Measurements from ENCODE around the gene EBNA1BP2.

The EBNA1BP2 gene

DNA sequence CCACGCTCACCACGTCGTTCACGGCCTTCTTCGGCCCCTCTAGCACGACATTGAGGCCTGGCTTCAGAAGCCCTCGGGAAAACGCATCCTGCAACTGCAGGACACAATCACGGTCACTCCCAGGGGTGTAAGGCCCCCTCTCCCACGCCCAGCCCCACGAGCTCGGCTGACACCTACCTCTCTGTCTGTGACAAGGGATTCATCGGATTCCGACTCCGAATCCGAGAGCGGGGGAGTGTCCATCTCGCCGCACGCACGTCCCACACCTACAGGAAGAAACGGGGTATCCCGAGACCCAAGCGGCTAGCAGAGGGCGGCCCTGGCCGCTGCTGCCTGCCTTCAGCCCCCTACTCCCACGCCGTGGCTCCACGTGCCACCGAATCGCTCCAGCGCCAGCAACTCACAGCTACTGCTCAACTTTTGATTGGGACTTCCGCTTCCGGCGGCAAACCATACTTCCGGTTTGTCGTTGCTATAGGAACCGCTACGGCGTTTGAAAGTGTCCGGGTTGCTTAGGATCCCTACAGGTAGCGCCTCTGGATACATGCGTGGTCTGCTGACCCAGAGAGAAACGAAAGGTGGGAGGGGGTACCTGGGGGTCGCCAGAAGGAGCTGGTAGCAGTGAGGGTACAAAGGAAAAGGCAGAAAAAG is at the start of gene EBNA1BP2, which contains the start of gene CFAP57:
Gene EBNA1BP2, minus strand, starts transcription at position 415 of the 651 bp plus-strand sequence. Its CDS starts 172 bp downstream, at position 243.
Gene CFAP57, plus strand, starts transcription at position 455 of the 651 bp plus-strand sequence. CDS start 424 bp downstream, outside the sequence.
- Histone ChIP-seq H4K20me1 (ENCODE audit: low read depth, low read length) (no peaks in the 10 kb centered on the region), H2AFZ (ENCODE audit: low read depth, low read length, severe bottlenecking) (peak within 1 kb of the TSS; percentile 61), H3F3A (ENCODE audit: insufficient read depth) (no peaks in the 10 kb centered on the region), H3K9me3 (ENCODE audit: insufficient read depth, low read length) (no peaks in the 10 kb centered on the region), H3K27me3 (ENCODE audit: low read length) (no peaks in the 10 kb centered on the region), H3K9ac (ENCODE audit: low read length) (peak within 1 kb of the TSS; percentile 84), H3K4me3 (ENCODE audit: insufficient read depth, low read length, poor library complexity, severe bottlenecking) (peak within 1 kb of the TSS; percentile 84), H3K9me2 (replicated peaks; ENCODE audit: insufficient read depth, low read length) (no peaks in the 10 kb centered on the region), H3K36me3 (ENCODE audit: low read length) (peaks cover 13% of the 10 kb centered on the region; the same call in 1 of the 2 replicates), H3K4me2 (ENCODE audit: low read depth, low read length, poor library complexity, severe bottlenecking) (peak within 1 kb of the TSS; percentile 84), H3K27ac (ENCODE audit: low read depth, low read length) (no peak within 1 kb of the TSS), H3K79me2 (ENCODE audit: insufficient read depth, low read length) (peaks cover 22% of the 10 kb centered on the region)
- no peak for TF ChIP-seq EZH2phosphoT487 (conservative IDR thresholded peaks at IDR 0.05; ENCODE audit: low read length)
- TF ChIP-seq, protein P1, sequence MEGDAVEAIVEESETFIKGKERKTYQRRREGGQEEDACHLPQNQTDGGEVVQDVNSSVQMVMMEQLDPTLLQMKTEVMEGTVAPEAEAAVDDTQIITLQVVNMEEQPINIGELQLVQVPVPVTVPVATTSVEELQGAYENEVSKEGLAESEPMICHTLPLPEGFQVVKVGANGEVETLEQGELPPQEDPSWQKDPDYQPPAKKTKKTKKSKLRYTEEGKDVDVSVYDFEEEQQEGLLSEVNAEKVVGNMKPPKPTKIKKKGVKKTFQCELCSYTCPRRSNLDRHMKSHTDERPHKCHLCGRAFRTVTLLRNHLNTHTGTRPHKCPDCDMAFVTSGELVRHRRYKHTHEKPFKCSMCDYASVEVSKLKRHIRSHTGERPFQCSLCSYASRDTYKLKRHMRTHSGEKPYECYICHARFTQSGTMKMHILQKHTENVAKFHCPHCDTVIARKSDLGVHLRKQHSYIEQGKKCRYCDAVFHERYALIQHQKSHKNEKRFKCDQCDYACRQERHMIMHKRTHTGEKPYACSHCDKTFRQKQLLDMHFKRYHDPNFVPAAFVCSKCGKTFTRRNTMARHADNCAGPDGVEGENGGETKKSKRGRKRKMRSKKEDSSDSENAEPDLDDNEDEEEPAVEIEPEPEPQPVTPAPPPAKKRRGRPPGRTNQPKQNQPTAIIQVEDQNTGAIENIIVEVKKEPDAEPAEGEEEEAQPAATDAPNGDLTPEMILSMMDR (IDR thresholded peaks at IDR 0.05; ENCODE audit: insufficient read depth, low read length, poor library complexity, severe bottlenecking): no peak

DNA sequence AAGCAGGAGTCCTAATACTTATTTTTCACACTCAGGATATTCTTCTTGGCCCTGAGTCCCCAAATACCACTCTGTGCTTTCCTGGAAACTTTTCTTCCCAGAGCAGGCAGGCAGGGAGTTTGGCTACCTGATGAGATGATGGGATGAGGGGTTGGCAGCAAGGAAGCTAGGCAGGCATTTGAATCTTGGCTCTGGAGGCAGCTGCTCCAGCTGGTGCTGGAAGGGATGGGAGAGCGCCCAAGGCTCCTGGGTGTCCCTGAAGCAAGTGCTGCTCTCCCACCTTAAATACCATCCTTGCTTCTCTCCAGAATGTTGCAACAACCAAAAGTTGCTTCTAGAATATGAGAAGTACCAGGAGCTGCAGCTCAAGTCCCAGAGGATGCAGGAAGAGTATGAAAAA is 49.7 kb upstream of the EBNA1BP2 start:
- Histone ChIP-seq H3K4me2 (ENCODE audit: low read depth, low read length, poor library complexity, severe bottlenecking) (no peak overlapping the region), H4K20me1 (ENCODE audit: low read depth, low read length) (no peaks in the 10 kb centered on the region), H3K4me3 (ENCODE audit: insufficient read depth, low read length, poor library complexity, severe bottlenecking) (no peak overlapping the region), H3K36me3 (ENCODE audit: low read length) (no peaks in the 10 kb centered on the region), H3K27ac (ENCODE audit: low read depth, low read length) (no peak overlapping the region), H3K9me3 (ENCODE audit: insufficient read depth, low read length) (no peaks in the 10 kb centered on the region), H3F3A (ENCODE audit: insufficient read depth) (no peaks in the 10 kb centered on the region), H2AFZ (ENCODE audit: low read depth, low read length, severe bottlenecking) (no peak overlapping the region), H3K9me2 (replicated peaks; ENCODE audit: insufficient read depth, low read length) (no peaks in the 10 kb centered on the region), H3K27me3 (ENCODE audit: low read length) (no peaks in the 10 kb centered on the region), H3K79me2 (ENCODE audit: insufficient read depth, low read length) (no peaks in the 10 kb centered on the region), H3K9ac (ENCODE audit: low read length) (no peak overlapping the region)
- no peak for TF ChIP-seq EZH2phosphoT487 (conservative IDR thresholded peaks at IDR 0.05; ENCODE audit: low read length)

DNA sequence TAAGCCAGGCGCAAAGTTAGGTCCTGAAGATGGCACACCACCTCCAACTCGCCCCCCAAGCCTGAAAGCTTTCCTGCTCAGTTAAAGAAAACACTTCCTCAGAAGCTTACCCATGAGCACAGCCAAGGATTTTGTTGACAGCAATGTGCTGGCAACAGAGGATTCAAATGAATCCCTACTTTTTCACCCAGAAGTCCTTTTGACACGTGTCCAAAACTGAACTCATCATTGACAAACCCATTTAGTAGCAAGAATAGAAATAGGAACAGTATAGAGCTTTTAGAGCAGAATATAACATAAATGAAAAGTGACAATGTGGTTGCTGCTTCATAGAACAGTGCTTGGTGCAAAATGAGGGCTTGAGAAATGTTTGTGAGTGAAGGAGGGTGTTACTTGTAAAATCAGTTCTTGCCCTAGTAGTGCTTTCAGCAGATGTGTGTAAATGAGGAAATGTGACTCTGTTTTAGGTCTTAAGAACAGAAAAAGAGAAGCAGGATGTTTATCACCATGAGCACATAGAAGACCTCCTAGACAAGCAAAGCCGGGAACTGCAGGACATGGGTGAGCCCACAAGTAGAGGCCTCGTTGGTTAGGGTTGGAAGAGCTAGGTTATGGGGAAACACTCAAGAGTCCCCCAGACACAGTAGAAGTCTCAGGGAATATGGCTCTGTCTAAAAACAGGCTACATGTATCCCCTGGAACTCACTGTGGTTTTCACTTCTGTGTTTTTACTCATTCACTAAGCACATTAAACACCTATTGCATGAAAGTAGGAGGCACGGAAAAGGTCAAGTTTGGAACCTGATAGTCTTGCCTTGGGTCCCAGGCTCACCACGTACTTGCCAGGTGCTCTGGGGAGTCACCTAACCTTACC is 49.1 kb upstream of the EBNA1BP2 start:
- Histone ChIP-seq H3K27ac (ENCODE audit: low read depth, low read length) (no peak overlapping the region), H3K4me2 (ENCODE audit: low read depth, low read length, poor library complexity, severe bottlenecking) (no peak overlapping the region), H3K79me2 (ENCODE audit: insufficient read depth, low read length) (no peaks in the 10 kb centered on the region), H3F3A (ENCODE audit: insufficient read depth) (no peaks in the 10 kb centered on the region), H3K9ac (ENCODE audit: low read length) (no peak overlapping the region), H3K9me3 (ENCODE audit: insufficient read depth, low read length) (no peaks in the 10 kb centered on the region), H4K20me1 (ENCODE audit: low read depth, low read length) (no peaks in the 10 kb centered on the region), H3K9me2 (replicated peaks; ENCODE audit: insufficient read depth, low read length) (no peaks in the 10 kb centered on the region), H3K27me3 (ENCODE audit: low read length) (no peaks in the 10 kb centered on the region), H3K4me3 (ENCODE audit: insufficient read depth, low read length, poor library complexity, severe bottlenecking) (no peak overlapping the region), H3K36me3 (ENCODE audit: low read length) (no peaks in the 10 kb centered on the region), H2AFZ (ENCODE audit: low read depth, low read length, severe bottlenecking) (no peak overlapping the region)
- no peak for TF ChIP-seq EZH2phosphoT487 (conservative IDR thresholded peaks at IDR 0.05; ENCODE audit: low read length)
- TF ChIP-seq, protein P1 (IDR thresholded peaks at IDR 0.05; ENCODE audit: insufficient read depth, low read length, poor library complexity, severe bottlenecking): no peak
